ENCODE results near the gene STX12.
"Not testable (repeated sequence)": the region's sequence is repeated elsewhere in the genome, so short reads cannot be mapped to it uniquely, and the experiment has no call there.

STX12 gene

GRCh38 chr1:27762033-27762432, 11.0 kb upstream of the STX12 start:
- TF ChIP-seq, protein P1, sequence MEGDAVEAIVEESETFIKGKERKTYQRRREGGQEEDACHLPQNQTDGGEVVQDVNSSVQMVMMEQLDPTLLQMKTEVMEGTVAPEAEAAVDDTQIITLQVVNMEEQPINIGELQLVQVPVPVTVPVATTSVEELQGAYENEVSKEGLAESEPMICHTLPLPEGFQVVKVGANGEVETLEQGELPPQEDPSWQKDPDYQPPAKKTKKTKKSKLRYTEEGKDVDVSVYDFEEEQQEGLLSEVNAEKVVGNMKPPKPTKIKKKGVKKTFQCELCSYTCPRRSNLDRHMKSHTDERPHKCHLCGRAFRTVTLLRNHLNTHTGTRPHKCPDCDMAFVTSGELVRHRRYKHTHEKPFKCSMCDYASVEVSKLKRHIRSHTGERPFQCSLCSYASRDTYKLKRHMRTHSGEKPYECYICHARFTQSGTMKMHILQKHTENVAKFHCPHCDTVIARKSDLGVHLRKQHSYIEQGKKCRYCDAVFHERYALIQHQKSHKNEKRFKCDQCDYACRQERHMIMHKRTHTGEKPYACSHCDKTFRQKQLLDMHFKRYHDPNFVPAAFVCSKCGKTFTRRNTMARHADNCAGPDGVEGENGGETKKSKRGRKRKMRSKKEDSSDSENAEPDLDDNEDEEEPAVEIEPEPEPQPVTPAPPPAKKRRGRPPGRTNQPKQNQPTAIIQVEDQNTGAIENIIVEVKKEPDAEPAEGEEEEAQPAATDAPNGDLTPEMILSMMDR (conservative IDR thresholded peaks at IDR 0.05), result no peak
- H3K27ac ChIP-seq, result no peak overlapping the region

GRCh38 chr1:27763358-27763757, 9.7 kb upstream of the STX12 start:
- TF ChIP-seq, protein P1 (conservative IDR thresholded peaks at IDR 0.05), result no peak
- H3K27ac ChIP-seq, result no peak overlapping the region

GRCh38 chr1:27770293-27770830, 2.7 kb upstream of the STX12 start:
- TF ChIP-seq, protein P1 (conservative IDR thresholded peaks at IDR 0.05), result no peak
- H3K27ac ChIP-seq, result no peak overlapping the region

- H3K27ac ChIP-seq, result peak overlapping the region; percentile 80
- TF ChIP-seq, protein P1 (conservative IDR thresholded peaks at IDR 0.05), result no peak
Measured at GRCh38 chr1:27772036-27772931, 735 bp upstream of the STX12 start.

GRCh38 chr1:27773826-27774445, 917 bp downstream of the STX12 start:
- TF ChIP-seq, protein P1 (conservative IDR thresholded peaks at IDR 0.05), result no peak
- H3K27ac ChIP-seq, result peak overlapping the region; percentile 80

GRCh38 chr1:27774654-27775053, 1.6 kb downstream of the STX12 start:
- peak overlapping the region; percentile 80 for H3K27ac ChIP-seq
- TF ChIP-seq, protein P1 (conservative IDR thresholded peaks at IDR 0.05), result no peak

DNA sequence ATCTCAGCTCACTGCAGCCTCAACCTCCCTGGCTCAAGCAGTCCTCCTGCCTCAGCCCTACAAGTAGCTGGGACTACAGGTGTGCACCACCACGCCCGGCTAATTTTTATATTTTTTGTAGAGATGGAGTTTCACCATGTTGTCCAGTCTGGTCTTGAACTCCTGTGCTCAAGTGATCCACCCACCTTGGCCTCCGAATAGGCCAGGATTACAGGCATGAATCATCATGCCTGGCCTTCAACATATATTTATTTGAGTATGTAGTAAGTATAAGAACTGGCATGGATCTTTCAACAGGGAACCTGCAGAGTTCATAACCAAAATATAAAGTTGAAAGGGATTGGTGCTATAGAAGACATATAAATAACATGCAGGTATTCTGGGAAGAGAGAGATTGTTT, 2.3 kb downstream of the STX12 start:
- H3K27ac ChIP-seq, result not testable (repeated sequence)

DNA sequence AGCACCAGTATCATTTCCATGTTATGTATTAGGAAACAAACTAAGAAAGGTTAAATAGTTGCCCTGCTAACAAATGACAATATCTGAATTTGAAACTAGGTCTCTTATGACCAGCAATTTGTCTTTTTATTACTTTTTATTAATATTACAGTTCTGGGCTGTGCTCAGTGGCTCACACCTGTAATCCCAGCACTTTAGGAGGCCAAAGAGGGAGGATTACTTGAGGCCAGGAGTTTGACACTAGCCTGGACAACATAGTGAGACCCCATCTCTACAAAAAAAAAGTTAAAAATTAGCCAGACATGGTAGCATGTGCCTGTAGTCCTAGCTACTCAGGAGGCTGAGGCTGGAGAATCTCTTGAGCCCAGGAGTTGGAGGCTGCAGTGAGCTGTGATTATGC, 3.3 kb downstream of the STX12 start:
- not testable (repeated sequence) for H3K27ac ChIP-seq
